ENCODE measurements around the gene VPS13C.

GRCh38 chr15:61917457-61917856 lies 142.8 kb downstream of the VPS13C start:
- TF ChIP-seq CTCF (IDR thresholded peaks at IDR 0.05) (no peak), POLR2AphosphoS5 (IDR thresholded peaks at IDR 0.05; ENCODE audit: low read depth, low read length) (no peak), SIN3A (IDR thresholded peaks at IDR 0.05; ENCODE audit: borderline replicate concordance, insufficient read depth, low read depth, low read length) (no peak)
- TF ChIP-seq, protein P1, sequence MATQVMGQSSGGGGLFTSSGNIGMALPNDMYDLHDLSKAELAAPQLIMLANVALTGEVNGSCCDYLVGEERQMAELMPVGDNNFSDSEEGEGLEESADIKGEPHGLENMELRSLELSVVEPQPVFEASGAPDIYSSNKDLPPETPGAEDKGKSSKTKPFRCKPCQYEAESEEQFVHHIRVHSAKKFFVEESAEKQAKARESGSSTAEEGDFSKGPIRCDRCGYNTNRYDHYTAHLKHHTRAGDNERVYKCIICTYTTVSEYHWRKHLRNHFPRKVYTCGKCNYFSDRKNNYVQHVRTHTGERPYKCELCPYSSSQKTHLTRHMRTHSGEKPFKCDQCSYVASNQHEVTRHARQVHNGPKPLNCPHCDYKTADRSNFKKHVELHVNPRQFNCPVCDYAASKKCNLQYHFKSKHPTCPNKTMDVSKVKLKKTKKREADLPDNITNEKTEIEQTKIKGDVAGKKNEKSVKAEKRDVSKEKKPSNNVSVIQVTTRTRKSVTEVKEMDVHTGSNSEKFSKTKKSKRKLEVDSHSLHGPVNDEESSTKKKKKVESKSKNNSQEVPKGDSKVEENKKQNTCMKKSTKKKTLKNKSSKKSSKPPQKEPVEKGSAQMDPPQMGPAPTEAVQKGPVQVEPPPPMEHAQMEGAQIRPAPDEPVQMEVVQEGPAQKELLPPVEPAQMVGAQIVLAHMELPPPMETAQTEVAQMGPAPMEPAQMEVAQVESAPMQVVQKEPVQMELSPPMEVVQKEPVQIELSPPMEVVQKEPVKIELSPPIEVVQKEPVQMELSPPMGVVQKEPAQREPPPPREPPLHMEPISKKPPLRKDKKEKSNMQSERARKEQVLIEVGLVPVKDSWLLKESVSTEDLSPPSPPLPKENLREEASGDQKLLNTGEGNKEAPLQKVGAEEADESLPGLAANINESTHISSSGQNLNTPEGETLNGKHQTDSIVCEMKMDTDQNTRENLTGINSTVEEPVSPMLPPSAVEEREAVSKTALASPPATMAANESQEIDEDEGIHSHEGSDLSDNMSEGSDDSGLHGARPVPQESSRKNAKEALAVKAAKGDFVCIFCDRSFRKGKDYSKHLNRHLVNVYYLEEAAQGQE (IDR thresholded peaks at IDR 0.05; ENCODE audit: insufficient read depth in 1 of 2, low read depth in 2 of 2, low read length in 1 of 2) = no peak
